Lower leg skin (tissue), 3 donors: Measurements from ENCODE around the gene GP5.

Experiments used
- CTCF ChIP-seq, 3 donors: fragments of 450-650 bp; IDR thresholded peaks; one replicate each; pipeline ENCODE4 v1.5.1; 2016; ENCODE audit warnings: antibody characterized with exemption in 3 of 3, mild to moderate bottlenecking in 3 of 3, moderate library complexity in 2 of 3
- POLR2A ChIP-seq, 2 donors: fragments of 450-650 bp; IDR thresholded peaks; one replicate each; pipeline ENCODE4 v1.6.1; 2016 to 2017; ENCODE audit warnings: antibody characterized with exemption in 2 of 2, mild to moderate bottlenecking in 1 of 2, moderate library complexity in 1 of 2

- TF ChIP-seq CTCF (IDR thresholded peaks at IDR 0.05): no peak
- no peak for TF ChIP-seq POLR2A (IDR thresholded peaks at IDR 0.05)
Measured at GRCh38 chr3:194386648-194387047, 12.4 kb downstream of the GP5 start.
